ENCODE data around the gene GIT2.
"Not testable (repeated sequence)": the region's sequence is repeated elsewhere in the genome, so short reads cannot be mapped to it uniquely, and the experiment has no call there.

GIT2 gene

GRCh38 chr12:109995686-109996482, at the start of gene GIT2:
Gene GIT2 (minus strand): TSS chr12:109996368. CDS start chr12:109996224, 144 bp downstream.
- DNase-seq = peak; percentile 88 to 91

- no peak for DNase-seq
These were observed 46.1 kb upstream of the GIT2 start for GRCh38 chr12:110042264-110042663.

- no peak for DNase-seq
These were observed 43.1 kb upstream of the GIT2 start for GRCh38 chr12:110039085-110039807.

GRCh38 chr12:110038741-110039084, 42.5 kb upstream of the GIT2 start:
- no peak for DNase-seq

- peak; percentile 32 to 48 for DNase-seq
These were observed 41.1 kb upstream of the GIT2 start for GRCh38 chr12:110037315-110037714.

- DNase-seq = no peak
These were observed 39.5 kb upstream of the GIT2 start for GRCh38 chr12:110035534-110036104.

- DNase-seq = no peak
These were observed 37.7 kb upstream of the GIT2 start for GRCh38 chr12:110033888-110034287.

- DNase-seq = no peak
These were observed 33.2 kb upstream of the GIT2 start for GRCh38 chr12:110029290-110029815.

- DNase-seq = no peak
These were observed 32.2 kb upstream of the GIT2 start for GRCh38 chr12:110028323-110028722.

- DNase-seq = no peak
These were observed 27.9 kb upstream of the GIT2 start for GRCh38 chr12:110024051-110024450.

- no peak for DNase-seq
These were observed 27.2 kb upstream of the GIT2 start for GRCh38 chr12:110023059-110023980.

GRCh38 chr12:110020956-110021355, 24.8 kb upstream of the GIT2 start:
- DNase-seq = no peak

GRCh38 chr12:110015132-110015531, 19.0 kb upstream of the GIT2 start:
- DNase-seq = no peak

- no peak for DNase-seq
These were observed 16.5 kb upstream of the GIT2 start for GRCh38 chr12:110012659-110013058.

- no peak for DNase-seq
These were observed 16.0 kb upstream of the GIT2 start for GRCh38 chr12:110012137-110012536.

- DNase-seq = no peak
These were observed 14.9 kb upstream of the GIT2 start for GRCh38 chr12:110010853-110011723.

GRCh38 chr12:110008681-110009398, 12.7 kb upstream of the GIT2 start:
- not testable (repeated sequence) for DNase-seq

GRCh38 chr12:110007881-110008280, 11.7 kb upstream of the GIT2 start:
- no peak for DNase-seq

- DNase-seq = no peak
These were observed 9.9 kb upstream of the GIT2 start for GRCh38 chr12:110006115-110006514.

- no peak for DNase-seq
These were observed 9.3 kb upstream of the GIT2 start for GRCh38 chr12:110005319-110005973.

All from hippocampal formation (tissue), 2 donors.